DMS 273 (cell line): ENCODE results near the gene RWDD3.

Experiments
- DNase-seq: peaks from one replicate; lab custom pipeline; 2025; ENCODE audit not compliant: unreplicated experiment; lab: John Stamatoyannopoulos, UW

RWDD3 gene

DNA sequence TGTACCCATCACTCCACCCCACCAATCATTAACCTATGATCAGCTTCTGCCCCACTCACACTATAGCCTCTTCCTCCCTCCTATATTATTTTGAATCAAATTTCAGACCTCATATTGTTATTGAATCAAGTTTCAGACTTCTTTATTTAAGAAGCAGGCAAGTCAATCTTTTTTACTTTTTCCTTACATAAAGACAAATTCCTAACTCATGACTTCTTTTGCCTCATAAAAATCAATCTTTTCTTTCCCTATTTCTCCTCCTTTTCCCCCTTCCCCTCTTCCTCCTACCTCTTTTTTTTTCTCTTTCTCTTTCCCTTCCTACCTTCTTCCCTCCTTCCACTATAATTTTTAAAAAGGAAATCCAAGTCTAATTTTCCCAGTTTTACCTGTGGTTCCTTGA lies 4.3 kb upstream of the RWDD3 start:
- DNase-seq, result no peak

DNA sequence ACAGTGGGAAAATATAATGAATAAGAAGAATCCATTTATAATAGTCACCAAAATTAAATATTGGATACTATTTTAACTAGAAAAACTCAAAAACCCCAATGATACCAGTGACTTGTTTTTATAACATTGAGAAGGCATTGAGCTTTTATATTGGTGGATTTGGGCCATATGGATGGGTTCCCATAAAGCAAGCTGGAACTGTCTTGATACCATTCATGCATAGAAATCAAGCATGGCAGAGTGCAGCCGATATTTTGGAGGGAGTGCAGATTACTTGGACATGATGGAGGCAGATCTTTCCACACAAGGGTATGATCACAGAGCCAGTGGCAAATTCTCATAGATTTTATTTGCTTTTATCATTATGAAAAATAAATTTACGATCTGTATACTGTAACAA lies 3.8 kb upstream of the RWDD3 start:
- peak; percentile 32 for DNase-seq

DNA sequence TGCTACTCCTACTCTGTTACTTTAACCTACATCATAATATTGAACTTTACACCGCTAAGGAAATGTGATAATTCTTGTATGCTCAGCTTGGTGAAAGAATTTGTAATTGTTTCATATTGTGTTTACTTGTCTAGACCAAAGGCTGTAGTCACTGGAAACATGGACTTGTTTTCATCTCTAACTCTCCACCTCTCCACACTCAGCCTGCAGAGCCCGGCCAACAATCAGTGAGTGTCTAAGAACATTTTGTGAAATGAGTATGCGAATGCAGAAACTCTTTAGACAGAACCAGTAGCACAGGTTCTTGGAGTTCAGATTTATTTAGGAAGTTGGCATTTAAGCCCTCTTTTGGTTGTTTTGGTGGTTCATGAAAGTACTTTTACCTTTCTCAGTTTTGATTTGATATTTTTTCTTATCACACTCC lies 3.2 kb upstream of the RWDD3 start:
- DNase-seq, result no peak

GRCh38 chr1:95232646-95233318 lies 1.2 kb upstream of the RWDD3 start:
- DNase-seq, result no peak

- peak; percentile 36 for DNase-seq
Observed at GRCh38 chr1:95233319-95233736, 682 bp upstream of the RWDD3 start.

- DNase-seq, result no peak
Observed at GRCh38 chr1:95236784-95237575, 3.0 kb downstream of the RWDD3 start.

- no peak for DNase-seq
Observed at GRCh38 chr1:95237981-95238703, 4.1 kb downstream of the RWDD3 start.

DNA sequence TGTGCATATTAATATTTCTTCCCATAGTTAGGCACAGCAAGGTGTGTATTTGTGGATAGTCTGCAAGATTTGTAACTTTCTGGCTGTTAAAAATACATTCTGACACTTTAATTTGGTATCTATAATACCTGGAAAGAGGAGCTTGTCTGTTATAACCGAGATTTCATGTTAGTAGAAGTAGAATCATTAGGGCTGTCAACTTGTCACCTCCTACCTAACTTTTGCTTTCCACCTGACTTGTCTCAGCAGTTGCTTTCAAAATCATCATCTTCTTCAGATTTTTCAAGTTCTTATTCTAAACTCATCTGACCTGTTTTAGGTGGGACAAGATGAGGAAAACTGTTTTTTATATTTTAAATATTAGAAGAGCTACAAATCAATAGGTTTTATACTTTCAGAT lies 11.0 kb downstream of the RWDD3 start:
- no peak for DNase-seq

GRCh38 chr1:95246511-95246910 lies 12.5 kb downstream of the RWDD3 start:
- no peak for DNase-seq

DNA sequence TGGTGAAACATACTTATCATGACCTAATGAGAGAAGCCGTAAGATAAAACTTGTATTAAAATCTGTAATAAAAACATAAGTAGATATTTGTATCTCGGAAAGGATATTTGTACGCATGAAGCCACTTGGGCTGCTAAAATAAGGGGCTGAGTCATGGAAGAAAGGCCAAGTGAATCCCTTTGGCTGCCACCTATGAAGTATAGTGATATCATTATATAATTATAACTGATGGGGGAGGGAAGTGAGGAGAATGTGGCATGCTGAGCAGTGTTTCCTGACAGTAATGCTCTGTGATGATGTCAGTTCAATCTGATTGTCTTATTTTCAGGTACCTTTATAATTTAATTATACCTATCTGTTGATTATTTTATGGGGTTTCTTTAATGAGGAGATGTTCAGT lies 13.6 kb downstream of the RWDD3 start:
- no peak for DNase-seq

GRCh38 chr1:95249916-95250315 lies 15.9 kb downstream of the RWDD3 start:
- no peak for DNase-seq

- DNase-seq, result no peak
Observed at GRCh38 chr1:95252422-95252821, 18.4 kb downstream of the RWDD3 start.

- no peak for DNase-seq
Observed at GRCh38 chr1:95254959-95255358, 20.9 kb downstream of the RWDD3 start.

DNA sequence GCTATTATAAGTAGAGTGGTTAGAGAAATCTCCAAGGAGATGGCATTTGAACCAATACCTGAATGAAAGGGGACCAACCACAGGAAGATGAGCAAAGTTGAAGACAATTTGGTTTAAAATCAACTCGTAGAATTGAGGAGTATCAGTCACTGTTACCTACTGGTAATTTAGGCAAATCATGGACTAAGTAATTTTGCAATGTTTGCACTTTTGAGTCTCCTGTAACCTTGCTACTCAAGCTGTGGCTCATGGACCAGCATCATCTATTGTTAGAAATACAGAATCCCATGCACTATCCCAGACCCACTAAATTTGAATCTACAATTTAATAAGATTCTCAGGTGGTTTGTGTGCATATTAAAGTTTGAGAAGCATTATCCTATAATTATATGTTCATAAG lies 21.8 kb downstream of the RWDD3 start:
- DNase-seq, result no peak

DNA sequence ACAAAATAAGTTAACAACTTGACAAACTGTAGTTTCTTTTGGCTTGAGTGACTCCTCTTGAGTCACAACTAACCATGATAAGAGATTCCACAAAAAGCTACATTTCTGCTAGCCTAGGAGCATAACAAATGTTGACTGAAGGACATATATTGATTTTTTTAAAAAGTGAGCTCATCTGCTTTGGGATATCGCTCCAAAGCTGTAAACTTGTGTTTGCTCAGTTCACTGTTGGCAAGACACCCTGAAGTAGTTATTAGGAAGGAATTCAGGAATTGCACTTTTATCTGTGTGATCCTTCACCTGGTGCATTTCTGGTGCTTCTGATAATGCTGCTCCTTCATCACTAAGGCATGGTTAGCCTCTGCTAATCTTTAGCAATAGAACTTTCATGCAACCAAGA lies 23.7 kb downstream of the RWDD3 start:
- DNase-seq, result no peak

DNA sequence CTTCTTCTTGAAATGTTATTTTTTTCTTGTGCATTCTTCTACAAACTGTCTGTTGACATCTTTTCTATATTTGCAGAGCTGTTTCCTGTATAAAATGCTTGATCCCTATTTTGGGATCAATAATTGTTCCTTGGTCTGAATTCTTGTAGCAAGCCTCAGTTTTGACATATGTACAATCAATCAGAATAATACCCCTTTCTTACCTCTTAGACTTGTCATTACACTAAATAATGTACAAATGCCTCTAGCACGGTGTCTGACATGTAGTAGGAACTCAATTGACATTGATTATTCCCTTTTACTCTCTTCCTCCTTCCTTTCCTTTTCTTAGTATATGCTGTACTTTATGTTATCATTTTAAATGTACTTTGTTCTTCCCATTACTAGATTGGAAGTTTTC lies 25.2 kb downstream of the RWDD3 start:
- DNase-seq, result no peak

- no peak for DNase-seq
Observed at GRCh38 chr1:95262913-95263312, 28.9 kb downstream of the RWDD3 start.

DNA sequence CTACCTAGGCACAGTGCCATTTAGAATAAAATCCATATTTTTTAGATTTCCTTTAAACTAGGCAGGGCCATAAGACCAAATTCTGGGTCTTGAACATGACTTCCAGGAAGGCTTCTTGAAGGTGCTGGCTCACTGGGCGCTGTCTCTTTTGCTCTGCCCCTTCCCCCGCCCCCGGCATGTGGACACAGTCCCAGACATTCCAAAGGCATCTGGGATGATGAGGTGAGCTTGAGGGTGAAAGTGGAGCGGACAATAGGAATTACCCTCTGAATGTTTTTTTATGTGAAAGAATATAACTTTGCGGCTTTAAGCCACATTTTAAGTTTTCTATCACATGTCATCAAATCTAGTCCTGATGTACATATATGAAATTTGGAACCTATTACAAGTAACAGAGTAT lies 29.4 kb downstream of the RWDD3 start:
- DNase-seq, result no peak

DNA sequence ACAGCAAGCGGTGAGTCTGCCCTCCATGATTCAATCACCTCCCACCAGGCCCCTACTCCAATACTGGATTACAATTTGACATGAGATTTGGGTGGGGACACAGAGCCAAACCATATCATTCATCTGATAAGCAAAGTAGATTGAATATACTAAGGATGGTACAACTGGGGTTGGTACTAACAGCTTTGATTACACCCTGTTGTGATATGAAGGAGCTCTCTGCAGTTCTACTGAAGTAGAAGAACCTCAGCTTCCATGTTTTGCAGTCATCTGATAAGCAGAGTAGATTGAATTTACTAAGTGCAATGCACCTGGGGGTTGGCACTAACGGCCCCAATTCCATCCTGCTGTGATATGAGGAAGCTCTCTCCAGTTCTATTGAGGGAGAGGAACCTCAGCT lies 31.1 kb downstream of the RWDD3 start:
- DNase-seq, result no peak

GRCh38 chr1:95276429-95276828 lies 42.4 kb downstream of the RWDD3 start:
- DNase-seq, result no peak

GRCh38 chr1:95278173-95279006 lies 44.4 kb downstream of the RWDD3 start:
- DNase-seq, result no peak
